Endothelial cell of hepatic sinusoid (primary cell): Measurements from ENCODE around the gene CAMK2D.

Source experiments
- in situ Hi-C: cut with HindIII; loops from 2 replicates; pipeline ENCODE4 v1.10.0; 2017; ENCODE audit warnings: low sequenced_read_pairs

Gene CAMK2D

GRCh38 chr4:113410686-113411085 lies 350.9 kb downstream of the CAMK2D start:
- in situ Hi-C loops, result no loop called here

GRCh38 chr4:113409181-113409580 lies 352.4 kb downstream of the CAMK2D start:
- in situ Hi-C loops, result no loop called here

- in situ Hi-C loops, result no loop called here
Measured at GRCh38 chr4:113407409-113407808, 354.1 kb downstream of the CAMK2D start.

GRCh38 chr4:113406723-113407016 lies 354.9 kb downstream of the CAMK2D start:
- in situ Hi-C loops, result no loop called here

- in situ Hi-C loops, result no loop called here
Measured at GRCh38 chr4:113405874-113406722, 355.4 kb downstream of the CAMK2D start.

- in situ Hi-C loops, result no loop called here
Measured at GRCh38 chr4:113404841-113405240, 356.7 kb downstream of the CAMK2D start.

GRCh38 chr4:113404167-113404571 lies 357.4 kb downstream of the CAMK2D start:
- in situ Hi-C loops, result no loop called here
